UCSD-AML1 (cell line): ENCODE measurements around the gene POLR2L.

Source experiments
- DNase-seq: peaks from one replicate; lab custom pipeline; 2025; ENCODE audit not compliant: unreplicated experiment; lab: John Stamatoyannopoulos, UW

The POLR2L gene

GRCh38 chr11:839875-840617 lies 2.3 kb downstream of the POLR2L start:
- DNase-seq, result no peak

GRCh38 chr11:839280-839623 lies 3.1 kb downstream of the POLR2L start:
- no peak for DNase-seq

- DNase-seq, result peak; percentile 23
These were observed 3.7 kb downstream of the POLR2L start for GRCh38 chr11:838441-839279.

- no peak for DNase-seq
These were observed 4.4 kb downstream of the POLR2L start for GRCh38 chr11:837990-838307.

- DNase-seq, result peak; percentile 28
These were observed 4.9 kb downstream of the POLR2L start for GRCh38 chr11:837189-837989.

- no peak for DNase-seq
These were observed 5.6 kb downstream of the POLR2L start for GRCh38 chr11:836700-837099.

GRCh38 chr11:836274-836673 lies 6.1 kb downstream of the POLR2L start:
- DNase-seq, result no peak

- peak; percentile 38 for DNase-seq
These were observed 7.7 kb downstream of the POLR2L start for GRCh38 chr11:834371-835316.

GRCh38 chr11:833849-834311 lies 8.4 kb downstream of the POLR2L start:
- no peak for DNase-seq

GRCh38 chr11:833114-833791 lies 9.1 kb downstream of the POLR2L start:
- peak; percentile 66 for DNase-seq

GRCh38 chr11:832529-833113 lies 9.7 kb downstream of the POLR2L start, which contains the start of gene CD151:
Gene CD151 (plus strand): TSS chr11:832952. CDS start chr11:836070, 3,118 bp downstream.
- peak; percentile 73 for DNase-seq

GRCh38 chr11:831961-832528 lies 10.3 kb downstream of the POLR2L start:
- DNase-seq, result no peak

GRCh38 chr11:831118-831864 lies 11.0 kb downstream of the POLR2L start:
- no peak for DNase-seq

- no peak for DNase-seq
These were observed 11.8 kb downstream of the POLR2L start for GRCh38 chr11:830295-831117.

- DNase-seq, result no peak
These were observed 12.5 kb downstream of the POLR2L start for GRCh38 chr11:829847-830294.

- peak; percentile 68 for DNase-seq
These were observed 13.0 kb downstream of the POLR2L start for GRCh38 chr11:829176-829846.
